Measurements from ENCODE around the gene DNHD1.

- TF ChIP-seq CTCF (IDR thresholded peaks at IDR 0.05; ENCODE audit: low read length) (no peak), EZH2phosphoT487 (IDR thresholded peaks at IDR 0.05; ENCODE audit: low read length) (no peak), EZH2 (optimal IDR thresholded peaks at IDR 0.05; ENCODE audit: low read depth, low read length) (no peak)
Observed at GRCh38 chr11:6588018-6588417, 90.9 kb downstream of the DNHD1 start.

Data from MM.1S (cell line).